ENCODE measurements around the gene CNNM2.
"Not testable (repeated sequence)": the region's sequence is repeated elsewhere in the genome, so short reads cannot be mapped to it uniquely, and the experiment has no call there.

Gene CNNM2

GRCh38 chr10:103066141-103067098 is 148.3 kb downstream of the CNNM2 start:
- no peak overlapping the region for H3K4me3 ChIP-seq (ENCODE audit: low read depth in 1 of 5, low read length in 5 of 5)
- no peak overlapping the region for H3K27ac ChIP-seq (ENCODE audit: low read depth, low read length)
- H3K9ac ChIP-seq (ENCODE audit: low read length in 5 of 5) = no peak overlapping the region
- H3K36me3 ChIP-seq (ENCODE audit: control insufficient read depth in 5 of 5, insufficient read depth in 5 of 5, low read length in 5 of 5) = peaks cover 0 to 9% (median 6%) of the 10 kb centered on the region in 5 donors
- H3K9me3 ChIP-seq (ENCODE audit: control insufficient read depth in 5 of 5, low read length in 5 of 5) = no peaks in the 10 kb centered on the region
- H3K4me1 ChIP-seq (ENCODE audit: control insufficient read depth in 5 of 5, insufficient read depth in 5 of 5, low read length in 5 of 5) = no peaks in the 10 kb centered on the region
- no peaks in the 10 kb centered on the region for H3K27me3 ChIP-seq (ENCODE audit: control insufficient read depth in 5 of 5, insufficient read depth in 4 of 5, low read length in 5 of 5)

DNA sequence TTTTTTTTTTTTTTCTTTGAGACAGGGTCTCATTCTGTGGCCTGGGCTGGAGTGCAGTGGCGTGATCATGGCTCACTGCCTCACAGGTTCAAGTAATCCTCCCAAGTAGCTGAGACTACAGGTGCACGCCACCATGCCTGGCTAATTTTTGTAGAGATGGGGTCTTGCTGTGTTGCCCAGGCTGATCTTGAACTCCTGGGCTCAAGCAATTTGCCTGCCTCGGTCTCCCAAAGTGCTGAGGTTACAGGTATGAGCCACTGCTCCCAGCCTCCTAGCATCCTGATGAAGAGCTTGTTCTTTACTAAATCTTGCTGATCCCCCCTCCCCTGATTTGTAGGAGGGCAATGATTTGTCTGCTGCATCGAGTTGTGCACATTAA is 149.0 kb downstream of the CNNM2 start:
- not testable (repeated sequence) for H3K9me3 ChIP-seq (ENCODE audit: control insufficient read depth in 5 of 5, low read length in 5 of 5); H3K4me1 ChIP-seq (ENCODE audit: control insufficient read depth in 5 of 5, insufficient read depth in 5 of 5, low read length in 5 of 5); H3K27ac ChIP-seq (ENCODE audit: low read depth, low read length); H3K9ac ChIP-seq (ENCODE audit: low read length in 5 of 5); H3K27me3 ChIP-seq (ENCODE audit: control insufficient read depth in 5 of 5, insufficient read depth in 4 of 5, low read length in 5 of 5); H3K4me3 ChIP-seq (ENCODE audit: low read depth in 1 of 5, low read length in 5 of 5)
- H3K36me3 ChIP-seq (ENCODE audit: control insufficient read depth in 5 of 5, insufficient read depth in 5 of 5, low read length in 5 of 5) = peaks cover 0 to 15% (median 9%) of the 10 kb centered on the region in 5 donors

DNA sequence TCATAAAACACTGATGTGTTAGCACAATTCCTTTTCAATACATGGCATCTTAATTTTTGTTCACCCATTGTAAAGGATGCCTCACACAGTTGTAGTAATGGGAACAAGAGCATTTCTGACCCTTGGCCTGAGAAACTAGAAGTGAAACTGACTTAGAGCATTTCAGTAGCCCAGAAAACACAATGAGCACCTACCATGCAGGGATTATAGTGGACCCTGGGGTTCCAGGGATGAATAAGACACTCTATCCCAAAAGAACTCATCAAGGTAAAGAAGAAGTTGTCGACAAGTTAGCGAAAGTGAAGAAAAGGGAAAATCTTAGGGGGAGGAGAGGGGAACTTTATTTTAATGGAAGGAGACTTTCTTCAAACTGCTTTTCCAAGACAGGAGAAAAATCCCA is 149.4 kb downstream of the CNNM2 start:
- Histone ChIP-seq H3K9ac (ENCODE audit: low read length in 5 of 5) (no peak overlapping the region), H3K9me3 (ENCODE audit: control insufficient read depth in 5 of 5, low read length in 5 of 5) (no peaks in the 10 kb centered on the region), H3K36me3 (ENCODE audit: control insufficient read depth in 5 of 5, insufficient read depth in 5 of 5, low read length in 5 of 5) (peaks cover 0 to 16% (median 9%) of the 10 kb centered on the region in 5 donors), H3K4me1 (ENCODE audit: control insufficient read depth in 5 of 5, insufficient read depth in 5 of 5, low read length in 5 of 5) (no peaks in the 10 kb centered on the region), H3K27ac (ENCODE audit: low read depth, low read length) (no peak overlapping the region), H3K4me3 (ENCODE audit: low read depth in 1 of 5, low read length in 5 of 5) (no peak overlapping the region), H3K27me3 (ENCODE audit: control insufficient read depth in 5 of 5, insufficient read depth in 4 of 5, low read length in 5 of 5) (no peaks in the 10 kb centered on the region)

DNA sequence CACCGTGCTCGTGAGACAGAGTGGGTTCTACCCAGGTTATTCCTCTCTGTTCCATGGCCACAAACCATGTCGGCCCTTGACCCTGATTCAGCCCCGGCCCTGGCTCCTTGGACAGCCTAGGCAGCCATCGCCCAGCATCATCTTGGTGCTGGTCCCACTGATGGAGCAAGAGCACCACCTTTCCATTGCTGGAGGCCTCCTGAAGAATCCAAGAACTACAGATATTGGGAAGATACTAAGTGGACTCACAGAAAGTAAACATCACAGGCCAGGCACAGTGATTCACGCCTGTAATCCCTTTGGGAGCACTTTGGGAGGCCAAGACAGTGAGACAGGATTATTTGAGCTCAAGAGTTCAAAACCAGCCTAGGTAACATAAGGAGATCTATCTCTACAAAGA is 149.9 kb downstream of the CNNM2 start:
- H3K27ac ChIP-seq (ENCODE audit: low read depth, low read length) = no peak overlapping the region
- H3K4me1 ChIP-seq (ENCODE audit: control insufficient read depth in 5 of 5, insufficient read depth in 5 of 5, low read length in 5 of 5) = no peaks in the 10 kb centered on the region
- no peak overlapping the region for H3K4me3 ChIP-seq (ENCODE audit: low read depth in 1 of 5, low read length in 5 of 5)
- H3K27me3 ChIP-seq (ENCODE audit: control insufficient read depth in 5 of 5, insufficient read depth in 4 of 5, low read length in 5 of 5) = no peaks in the 10 kb centered on the region
- H3K9me3 ChIP-seq (ENCODE audit: control insufficient read depth in 5 of 5, low read length in 5 of 5) = no peaks in the 10 kb centered on the region
- H3K9ac ChIP-seq (ENCODE audit: low read length in 5 of 5) = no peak overlapping the region
- H3K36me3 ChIP-seq (ENCODE audit: control insufficient read depth in 5 of 5, insufficient read depth in 5 of 5, low read length in 5 of 5) = peaks cover 0 to 16% (median 9%) of the 10 kb centered on the region in 5 donors

DNA sequence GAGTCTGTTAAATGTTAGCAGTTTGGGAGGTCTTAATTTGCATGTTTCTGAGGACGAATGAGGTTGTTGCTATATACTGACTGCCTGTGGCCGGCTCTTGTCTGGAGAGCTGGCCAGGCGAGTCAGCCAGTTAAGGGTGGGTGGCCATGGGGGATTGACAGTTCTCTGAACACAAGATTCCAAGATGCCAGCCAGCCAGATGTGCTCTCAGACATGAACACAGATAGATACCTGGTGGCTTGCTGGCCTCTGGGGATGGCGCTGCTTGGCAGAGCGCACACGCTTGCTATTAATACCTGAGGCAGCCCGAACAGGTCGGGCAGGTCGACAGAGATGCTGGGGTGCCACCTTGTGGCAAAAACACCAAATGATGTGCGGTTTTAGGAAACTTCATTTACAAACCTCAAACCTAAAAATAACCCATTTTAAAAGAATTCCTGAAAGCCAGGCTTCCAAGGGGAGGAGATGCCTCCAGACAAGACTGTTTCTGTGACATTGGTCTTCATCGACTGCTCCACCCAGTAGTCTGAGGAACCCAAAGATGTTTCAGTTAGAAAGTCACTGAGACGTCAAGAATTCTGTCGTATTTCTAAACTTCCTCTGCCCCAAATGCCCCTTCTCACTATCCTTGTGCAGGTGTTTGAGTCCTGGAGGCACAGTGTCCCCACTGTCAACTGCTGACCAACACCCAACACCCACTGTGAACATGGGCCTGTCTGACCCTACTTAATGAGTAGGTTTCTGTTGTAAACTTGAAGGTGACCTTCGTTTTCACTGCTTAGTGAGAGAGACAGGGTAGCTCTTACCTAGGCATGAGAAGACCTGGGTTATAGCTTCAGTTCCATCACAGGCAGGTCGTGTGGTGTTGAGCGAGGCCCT is 151.6 kb downstream of the CNNM2 start:
- Histone ChIP-seq H3K9ac (ENCODE audit: low read length in 5 of 5) (no peak overlapping the region), H3K9me3 (ENCODE audit: control insufficient read depth in 5 of 5, low read length in 5 of 5) (no peaks in the 10 kb centered on the region), H3K27me3 (ENCODE audit: control insufficient read depth in 5 of 5, insufficient read depth in 4 of 5, low read length in 5 of 5) (no peaks in the 10 kb centered on the region), H3K36me3 (ENCODE audit: control insufficient read depth in 5 of 5, insufficient read depth in 5 of 5, low read length in 5 of 5) (peaks cover 0 to 16% (median 9%) of the 10 kb centered on the region in 5 donors), H3K4me1 (ENCODE audit: control insufficient read depth in 5 of 5, insufficient read depth in 5 of 5, low read length in 5 of 5) (no peaks in the 10 kb centered on the region), H3K4me3 (ENCODE audit: low read depth in 1 of 5, low read length in 5 of 5) (no peak overlapping the region), H3K27ac (ENCODE audit: low read depth, low read length) (no peak overlapping the region)

DNA sequence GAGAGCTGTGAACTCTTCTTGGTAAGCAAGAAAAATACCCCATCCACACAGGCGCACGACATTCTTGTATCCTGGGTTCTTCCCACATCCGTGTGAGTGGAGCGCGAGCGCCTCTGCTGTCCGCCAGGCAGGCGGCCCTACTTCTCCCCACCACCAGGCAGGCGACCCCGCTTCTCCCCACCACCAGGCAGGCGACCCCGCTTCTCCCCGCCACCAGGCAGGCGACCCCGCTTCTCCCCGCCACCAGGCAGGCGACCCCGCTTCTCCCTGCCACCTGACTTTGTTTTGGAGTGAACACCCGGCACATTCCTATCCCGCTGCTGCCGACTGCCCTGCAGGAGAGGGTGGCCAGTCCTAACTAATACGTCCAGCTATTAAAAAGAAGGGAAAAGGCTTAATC is 154.2 kb downstream of the CNNM2 start:
- Histone ChIP-seq H3K4me1 (ENCODE audit: control insufficient read depth in 5 of 5, insufficient read depth in 5 of 5, low read length in 5 of 5) (no peaks in the 10 kb centered on the region), H3K27me3 (ENCODE audit: control insufficient read depth in 5 of 5, insufficient read depth in 4 of 5, low read length in 5 of 5) (no peaks in the 10 kb centered on the region), H3K27ac (ENCODE audit: low read depth, low read length) (no peak overlapping the region), H3K36me3 (ENCODE audit: control insufficient read depth in 5 of 5, insufficient read depth in 5 of 5, low read length in 5 of 5) (peaks cover 0 to 32% (median 20%) of the 10 kb centered on the region in 5 donors), H3K9me3 (ENCODE audit: control insufficient read depth in 5 of 5, low read length in 5 of 5) (no peaks in the 10 kb centered on the region), H3K4me3 (ENCODE audit: low read depth in 1 of 5, low read length in 5 of 5) (no peak overlapping the region), H3K9ac (ENCODE audit: low read length in 5 of 5) (no peak overlapping the region)

- H3K4me3 ChIP-seq (ENCODE audit: low read depth in 1 of 5, low read length in 5 of 5) = no peak overlapping the region
- no peak overlapping the region for H3K9ac ChIP-seq (ENCODE audit: low read length in 5 of 5)
- no peaks in the 10 kb centered on the region for H3K9me3 ChIP-seq (ENCODE audit: control insufficient read depth in 5 of 5, low read length in 5 of 5)
- H3K36me3 ChIP-seq (ENCODE audit: control insufficient read depth in 5 of 5, insufficient read depth in 5 of 5, low read length in 5 of 5) = peaks cover 0 to 38% (median 26%) of the 10 kb centered on the region in 5 donors
- no peaks in the 10 kb centered on the region for H3K4me1 ChIP-seq (ENCODE audit: control insufficient read depth in 5 of 5, insufficient read depth in 5 of 5, low read length in 5 of 5)
- no peaks in the 10 kb centered on the region for H3K27me3 ChIP-seq (ENCODE audit: control insufficient read depth in 5 of 5, insufficient read depth in 4 of 5, low read length in 5 of 5)
- H3K27ac ChIP-seq (ENCODE audit: low read depth, low read length) = no peak overlapping the region
Measured at GRCh38 chr10:103072891-103073290, 154.8 kb downstream of the CNNM2 start.

DNA sequence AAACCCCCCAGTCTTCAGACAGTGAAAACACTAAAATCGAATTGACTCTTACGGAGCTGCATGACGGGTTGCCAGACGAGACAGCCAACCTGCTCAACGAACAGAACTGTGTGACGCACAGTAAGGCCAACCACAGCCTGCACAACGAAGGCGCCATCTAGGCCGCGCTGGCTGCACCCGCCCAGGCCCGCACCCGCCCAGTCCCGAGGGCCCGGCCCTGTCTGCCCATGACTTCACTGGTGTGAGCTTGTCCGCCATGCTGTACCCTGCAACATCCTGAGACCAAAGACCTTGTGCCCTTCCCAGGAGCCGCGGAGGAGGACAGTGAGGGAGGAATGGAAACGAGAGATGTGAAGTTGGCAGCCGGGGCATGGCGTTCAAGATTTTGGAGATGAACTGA is 158.9 kb downstream of the CNNM2 start:
- H3K4me3 ChIP-seq (ENCODE audit: low read depth in 1 of 5, low read length in 5 of 5) = no peak overlapping the region
- H3K27ac ChIP-seq (ENCODE audit: low read depth, low read length) = no peak overlapping the region
- H3K4me1 ChIP-seq (ENCODE audit: control insufficient read depth in 5 of 5, insufficient read depth in 5 of 5, low read length in 5 of 5) = no peaks in the 10 kb centered on the region
- H3K9me3 ChIP-seq (ENCODE audit: control insufficient read depth in 5 of 5, low read length in 5 of 5) = no peaks in the 10 kb centered on the region
- no peaks in the 10 kb centered on the region for H3K27me3 ChIP-seq (ENCODE audit: control insufficient read depth in 5 of 5, insufficient read depth in 4 of 5, low read length in 5 of 5)
- H3K9ac ChIP-seq (ENCODE audit: low read length in 5 of 5) = no peak overlapping the region
- peaks cover 0 to 28% (median 20%) of the 10 kb centered on the region in 5 donors for H3K36me3 ChIP-seq (ENCODE audit: control insufficient read depth in 5 of 5, insufficient read depth in 5 of 5, low read length in 5 of 5)

DNA sequence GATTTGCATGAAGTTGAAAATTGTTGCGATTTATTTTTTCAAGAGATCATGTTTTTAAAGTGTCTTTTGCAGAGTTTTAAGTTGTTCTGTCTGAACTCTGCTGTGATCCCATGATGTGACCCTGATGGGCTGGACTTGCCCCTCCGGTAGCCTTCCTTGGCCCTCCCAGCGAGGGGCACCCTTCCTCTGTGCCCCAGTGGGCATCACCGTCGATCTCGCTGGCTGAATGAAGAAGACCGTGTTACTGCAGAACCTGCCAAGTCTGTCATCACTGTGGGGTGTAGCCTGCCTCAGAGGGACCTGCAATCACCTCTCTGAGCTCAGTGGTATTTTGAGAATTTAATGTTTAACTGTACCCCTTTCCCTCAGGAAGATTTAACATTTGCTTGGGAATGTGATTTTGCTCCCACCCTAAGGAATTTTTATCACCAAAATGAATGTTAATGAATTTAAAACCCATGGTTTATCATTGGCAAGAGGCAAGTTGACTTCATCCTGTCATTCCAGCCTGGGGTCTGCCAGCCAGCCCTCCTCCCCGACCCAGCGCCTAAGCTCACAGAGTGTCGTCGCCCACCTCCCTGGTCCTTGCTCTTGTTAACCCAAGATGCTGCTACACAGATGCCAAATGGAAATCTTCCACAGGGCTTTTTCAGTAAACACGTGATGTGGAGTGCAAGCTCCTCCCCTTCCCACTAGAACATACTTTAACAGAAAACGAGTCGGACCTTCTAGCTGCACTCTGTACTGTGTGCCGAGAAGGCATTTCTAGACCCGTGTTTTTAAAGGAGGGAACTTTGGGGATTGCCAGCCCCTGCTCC is 159.6 kb downstream of the CNNM2 start:
- Histone ChIP-seq H3K36me3 (ENCODE audit: control insufficient read depth in 5 of 5, insufficient read depth in 5 of 5, low read length in 5 of 5) (peaks cover 0 to 30% (median 20%) of the 10 kb centered on the region in 5 donors), H3K27me3 (ENCODE audit: control insufficient read depth in 5 of 5, insufficient read depth in 4 of 5, low read length in 5 of 5) (no peaks in the 10 kb centered on the region), H3K4me3 (ENCODE audit: low read depth in 1 of 5, low read length in 5 of 5) (no peak overlapping the region), H3K9me3 (ENCODE audit: control insufficient read depth in 5 of 5, low read length in 5 of 5) (no peaks in the 10 kb centered on the region), H3K27ac (ENCODE audit: low read depth, low read length) (no peak overlapping the region), H3K9ac (ENCODE audit: low read length in 5 of 5) (no peak overlapping the region), H3K4me1 (ENCODE audit: control insufficient read depth in 5 of 5, insufficient read depth in 5 of 5, low read length in 5 of 5) (no peaks in the 10 kb centered on the region)

Data from subcutaneous abdominal adipose tissue (tissue), 5 donors.